A549 (cell line): Measurements from ENCODE around the gene RAB11B. TPM values are rescaled to one million over a fixed set of nuclear protein-coding genes. Genes with fewer than 3 reads are reported as not detected.
A peak's percentile ranks its signal among the peaks of the same experiment; 100 is the strongest.

Experiments used
- ATAC-seq, 2 experiments: fragments of 200-7000 bp in 1 of 2; fragments of >200 bp in 1 of 2; cut with Nextera tagmentation in 1 of 2; cut with Tn5 transposase in 1 of 2; 3 replicates each; pipeline versions ENCODE4 v1.8.0 to v1.9.1; 2018 to 2020; ENCODE audit warnings: mild to moderate bottlenecking in 1 of 2, moderate library complexity in 1 of 2
- CTCF ChIA-PET: fragments of 300-600 bp; sonication (Branson Sonifier 250); formaldehyde crosslinking; extraction: SDS; loops from one replicate; lab custom pipeline; 2021; ENCODE audit warnings: antibody characterized with exemption, inconsistent platforms; lab: Yijun Ruan, JAX
- POLR2A ChIA-PET: fragments of 350-600 bp; formaldehyde crosslinking; extraction: SDS; loops from one replicate; lab custom pipeline; 2021; ENCODE audit warnings: antibody characterized with exemption, inconsistent platforms; lab: Yijun Ruan, JAX
- DNase-seq, 2 experiments: peaks; one replicate each; pipeline versions ENCODE4 v3.0.0 to v3.0.0-alpha.2; 2011 to 2016; ENCODE audit warnings: low read depth in 1 of 2, low spot score in 1 of 2
- FAIRE-seq: peaks from 2 replicates; lab custom pipeline; 2011; peaks lifted over from hg19 to GRCh38; lab: Jason Lieb, UNC
- H3K27ac ChIP-seq, 2 experiments: fragments of >200 bp; sonication (Bioruptor Twin); formaldehyde crosslinking; 3 replicates each; pipeline ENCODE4 v1.5.1; 2016 to 2017
- H3K4me1 ChIP-seq: fragments of >200 bp; sonication (Bioruptor Twin); formaldehyde crosslinking; 3 replicates; pipeline ENCODE4 v1.6.1; 2016
- H3K4me2 ChIP-seq: fragments of >200 bp; sonication (Bioruptor Twin); formaldehyde crosslinking; 3 replicates; pipeline ENCODE4 v1.6.1; 2016
- H3K4me3 ChIP-seq: fragments of >200 bp; sonication (Bioruptor Twin); formaldehyde crosslinking; 3 replicates; pipeline ENCODE4 v1.5.1; 2016
- H3K9me3 ChIP-seq: fragments of >200 bp; sonication (Bioruptor Twin); formaldehyde crosslinking; 3 replicates; pipeline ENCODE4 v1.6.1; 2016
- BHLHE40 ChIP-seq: IDR thresholded peaks from 2 replicates; pipeline ENCODE4 v1.6.1; 2012; ENCODE audit warnings: low read depth, low read length, inconsistent platforms
- CBX2 ChIP-seq: fragments of 200-600 bp; sonication (generic); IDR thresholded peaks from 2 replicates; pipeline ENCODE4 v1.6.1; 2016; ENCODE audit warnings: low read depth, mild to moderate bottlenecking, borderline replicate concordance
- EP300 ChIP-seq, 2 experiments: fragments of >200 bp; sonication (Bioruptor Twin); formaldehyde crosslinking; IDR thresholded peaks; 2 replicates in 1 of 2; 3 replicates in 1 of 2; pipeline ENCODE4 v1.6.1; 2016 to 2017
- ESRRA ChIP-seq: fragments of 150-350 bp; IDR thresholded peaks from 2 replicates; pipeline ENCODE4 v1.6.1; 2014; ENCODE audit warnings: mild to moderate bottlenecking, low read length, borderline replicate concordance
- HOXB5 ChIP-seq: fragments of 250-450 bp; sonication (Bioruptor Pico); IDR thresholded peaks from 2 replicates; pipeline ENCODE4 v1.5.0; 2020; ENCODE audit warnings: mild to moderate bottlenecking, moderate library complexity
- JUN ChIP-seq, 2 experiments: fragments of >200 bp; sonication (Bioruptor Twin); formaldehyde crosslinking; IDR thresholded peaks; 2 replicates in 1 of 2; 3 replicates in 1 of 2; pipeline ENCODE4 v1.6.1; 2016 to 2017
- JUNB ChIP-seq: fragments of >200 bp; sonication (Bioruptor Twin); formaldehyde crosslinking; IDR thresholded peaks from 2 replicates; pipeline ENCODE4 v1.6.1; 2016
- KDM1A ChIP-seq: fragments of 200-600 bp; sonication (generic); IDR thresholded peaks from 2 replicates; pipeline ENCODE4 v1.6.1; 2016; ENCODE audit warnings: low read depth, mild to moderate bottlenecking
- MAFK ChIP-seq: fragments of 450-650 bp; IDR thresholded peaks from 2 replicates; pipeline ENCODE4 v1.6.1; 2014; ENCODE audit not compliant: partially characterized antibody
- NPAS2 ChIP-seq: fragments of 250-450 bp; sonication (Bioruptor Pico); IDR thresholded peaks from 2 replicates; pipeline ENCODE4 v1.8.0; 2022; ENCODE audit warnings: mild to moderate bottlenecking, moderate library complexity, borderline replicate concordance
- PHF8 ChIP-seq: fragments of 200-600 bp; sonication (generic); IDR thresholded peaks from 2 replicates; pipeline ENCODE4 v1.6.1; 2016; ENCODE audit warnings: low read depth, mild to moderate bottlenecking, antibody characterized with exemption, moderate library complexity, borderline replicate concordance
- POLR2AphosphoS2 ChIP-seq: conservative IDR thresholded peaks from 2 replicates; pipeline ENCODE4 v1.6.1; 2012; ENCODE audit warnings: low read length, improper control_type of control experiment, inconsistent platforms
- RNF2 ChIP-seq: fragments of 200-600 bp; sonication (generic); IDR thresholded peaks from 2 replicates; pipeline ENCODE4 v1.6.1; 2016; ENCODE audit warnings: low read depth, mild to moderate bottlenecking, antibody characterized with exemption, moderate library complexity, borderline replicate concordance
- TFCP2L1 ChIP-seq: fragments of 250-450 bp; sonication (Bioruptor Pico); IDR thresholded peaks from 2 replicates; pipeline ENCODE4 v1.5.0; 2021; ENCODE audit warnings: mild to moderate bottlenecking
- TP53 ChIP-seq: fragments of 250-450 bp; sonication (Bioruptor Pico); IDR thresholded peaks from 2 replicates; pipeline ENCODE4 v1.5.0; 2021; ENCODE audit warnings: mild to moderate bottlenecking, moderate library complexity
- ZC3H11A ChIP-seq: fragments of 450-650 bp; IDR thresholded peaks from 2 replicates; pipeline ENCODE4 v1.6.1; 2014; ENCODE audit warnings: antibody characterized with exemption, mild to moderate bottlenecking
- ZSCAN20 ChIP-seq: fragments of 250-450 bp; sonication (Bioruptor Pico); IDR thresholded peaks from 2 replicates; pipeline ENCODE4 v1.8.0; 2022; ENCODE audit warnings: mild to moderate bottlenecking, moderate library complexity
- WGBS: methylation state at CpG from one replicate; pipeline ENCODE4 v1.1.6; 2017; ENCODE audit errors: missing lambda C conversion rate; 5-methylcytosine and 5-hydroxymethylcytosine counted together
- polyA plus RNA-seq, 4 experiments: library from polyadenylated mRNA; depleted of rRNA in 3 of 4; stranded (reverse); fragments of >200 nt; fragmentation: RNase III in 1 of 4; extraction: RNeasy Plus Mini Kit Qiagen cat#74134 plus additional on column Dnase treatment in 1 of 4; gene quantifications; 2 replicates in 3 of 4; 3 replicates in 1 of 4; pipeline ENCODE4 v1.2.3, GENCODE V29; 2011 to 2017
- TF ChIP-seq, protein P1 (sequence below): fragments of >200 bp; sonication (Bioruptor Twin); formaldehyde crosslinking; IDR thresholded peaks from 3 replicates; pipeline ENCODE4 v1.5.1; 2016
- TF ChIP-seq, protein P2 (sequence below): fragments of 250-450 bp; sonication (Bioruptor Pico); IDR thresholded peaks from 2 replicates; pipeline ENCODE4 v1.5.0; 2020; ENCODE audit warnings: low read depth, mild to moderate bottlenecking, moderate library complexity
- TF ChIP-seq, protein P3 (sequence below): IDR thresholded peaks from 2 replicates; pipeline ENCODE4 v1.6.1; 2012

The RAB11B gene
- polyA plus RNA-seq, 2 of the 4 experiments (the other 2 are of a cell fraction) = 22.3 to 93.7 TPM

DNA sequence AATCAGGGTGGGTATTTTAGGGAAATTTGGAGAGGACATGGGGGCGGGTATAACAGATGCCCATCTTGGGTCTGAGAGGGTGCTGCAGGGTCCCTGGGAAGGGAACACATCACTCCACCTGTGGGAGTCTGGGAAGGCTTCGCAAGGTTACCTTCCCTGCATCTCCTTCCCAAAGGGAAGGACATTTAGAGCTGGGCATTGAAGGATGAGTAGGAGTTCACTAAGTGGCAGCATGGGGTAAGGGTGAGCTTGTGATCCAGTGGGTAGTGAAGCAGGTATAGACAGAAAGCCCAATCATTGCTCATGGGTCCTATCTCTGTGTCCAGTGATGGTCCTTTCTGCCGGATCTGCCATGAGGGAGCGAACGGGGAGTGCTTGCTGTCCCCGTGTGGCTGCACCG, 36.1 kb downstream of the RAB11B start:
- FAIRE-seq = no peak
- CTCF ChIA-PET = interaction anchor here (0.9 to 2.2 kb wide), 2 partner anchors 14 to 16 kb away, joined by 5 to 8 read pairs; no protein-coding TSS in a partner anchor
- POLR2A ChIA-PET = no interaction called here

DNA sequence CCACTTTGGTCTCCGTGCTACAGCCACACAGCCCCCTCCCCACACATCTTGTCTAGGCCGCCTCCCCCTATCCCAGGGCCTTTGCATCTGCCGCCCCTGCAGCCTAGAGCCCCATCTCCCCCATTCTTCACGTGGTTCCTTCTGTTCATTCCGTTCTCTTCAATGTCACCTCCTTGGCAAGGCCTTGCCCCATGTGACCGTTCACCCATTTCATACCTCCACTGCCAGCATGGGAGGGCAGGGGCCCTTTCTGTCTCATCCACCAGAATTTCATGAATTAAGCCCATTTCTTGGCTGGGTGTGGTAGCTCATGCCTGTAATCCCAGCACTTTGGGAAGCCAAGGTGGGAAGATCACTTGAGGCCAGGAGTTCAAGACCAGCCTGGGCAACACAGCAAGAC, 38.9 kb downstream of the RAB11B start:
- FAIRE-seq (no peak), ATAC-seq (no peak), DNase-seq (no peak)
- Histone ChIP-seq H3K9me3 (no peaks in the 10 kb centered on the region), H3K4me2 (no peak overlapping the region), H3K4me1 (peaks cover 13% of the 10 kb centered on the region), H3K27ac (no peak overlapping the region), H3K4me3 (no peak overlapping the region)
- TF ChIP-seq RNF2 = no peak
- no peak for TF ChIP-seq BHLHE40
- TF ChIP-seq POLR2AphosphoS2 = no peak
- POLR2A ChIA-PET = no interaction called here
- CTCF ChIA-PET = interaction anchor here (1.0 kb wide), 1 partner anchor 77 kb away, joined by 3 read pairs; no protein-coding TSS in a partner anchor
- 91% methylated on average over 6 of the region's 6 CpGs for WGBS

More for the DNA sequence above, 36.1 kb downstream of the RAB11B start:
- TF ChIP-seq JUN (IDR thresholded peaks at IDR 0.05) (no peak), NPAS2 (CRISPR knock-in tag) (no peak), MAFK (no peak), CBX2 (no peak), EP300 (IDR thresholded peaks at IDR 0.05) (no peak), ESRRA (no peak), RNF2 (no peak), JUNB (no peak), ZSCAN20 (CRISPR knock-in tag) (no peak), HOXB5 (CRISPR knock-in tag) (no peak), PHF8 (no peak), ZC3H11A (no peak), TP53 (no peak)
- TF ChIP-seq, protein P1, sequence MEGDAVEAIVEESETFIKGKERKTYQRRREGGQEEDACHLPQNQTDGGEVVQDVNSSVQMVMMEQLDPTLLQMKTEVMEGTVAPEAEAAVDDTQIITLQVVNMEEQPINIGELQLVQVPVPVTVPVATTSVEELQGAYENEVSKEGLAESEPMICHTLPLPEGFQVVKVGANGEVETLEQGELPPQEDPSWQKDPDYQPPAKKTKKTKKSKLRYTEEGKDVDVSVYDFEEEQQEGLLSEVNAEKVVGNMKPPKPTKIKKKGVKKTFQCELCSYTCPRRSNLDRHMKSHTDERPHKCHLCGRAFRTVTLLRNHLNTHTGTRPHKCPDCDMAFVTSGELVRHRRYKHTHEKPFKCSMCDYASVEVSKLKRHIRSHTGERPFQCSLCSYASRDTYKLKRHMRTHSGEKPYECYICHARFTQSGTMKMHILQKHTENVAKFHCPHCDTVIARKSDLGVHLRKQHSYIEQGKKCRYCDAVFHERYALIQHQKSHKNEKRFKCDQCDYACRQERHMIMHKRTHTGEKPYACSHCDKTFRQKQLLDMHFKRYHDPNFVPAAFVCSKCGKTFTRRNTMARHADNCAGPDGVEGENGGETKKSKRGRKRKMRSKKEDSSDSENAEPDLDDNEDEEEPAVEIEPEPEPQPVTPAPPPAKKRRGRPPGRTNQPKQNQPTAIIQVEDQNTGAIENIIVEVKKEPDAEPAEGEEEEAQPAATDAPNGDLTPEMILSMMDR = no peak
- TF ChIP-seq, protein P2, sequence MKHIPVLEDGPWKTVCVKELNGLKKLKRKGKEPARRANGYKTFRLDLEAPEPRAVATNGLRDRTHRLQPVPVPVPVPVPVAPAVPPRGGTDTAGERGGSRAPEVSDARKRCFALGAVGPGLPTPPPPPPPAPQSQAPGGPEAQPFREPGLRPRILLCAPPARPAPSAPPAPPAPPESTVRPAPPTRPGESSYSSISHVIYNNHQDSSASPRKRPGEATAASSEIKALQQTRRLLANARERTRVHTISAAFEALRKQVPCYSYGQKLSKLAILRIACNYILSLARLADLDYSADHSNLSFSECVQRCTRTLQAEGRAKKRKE (CRISPR knock-in tag) = no peak
- TF ChIP-seq, protein P3, sequence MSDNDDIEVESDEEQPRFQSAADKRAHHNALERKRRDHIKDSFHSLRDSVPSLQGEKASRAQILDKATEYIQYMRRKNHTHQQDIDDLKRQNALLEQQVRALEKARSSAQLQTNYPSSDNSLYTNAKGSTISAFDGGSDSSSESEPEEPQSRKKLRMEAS = no peak
- Histone ChIP-seq H3K9me3 (no peaks in the 10 kb centered on the region), H3K27ac (no peak overlapping the region; a peak in 1 of 6 replicates), H3K4me1 (peaks cover 17% of the 10 kb centered on the region), H3K4me2 (no peak overlapping the region), H3K4me3 (no peak overlapping the region)
- whole genome bisulfite sequencing = 95% methylated on average over 7 of the region's 7 CpGs
- no peak for DNase-seq
- ATAC-seq = no peak

DNA sequence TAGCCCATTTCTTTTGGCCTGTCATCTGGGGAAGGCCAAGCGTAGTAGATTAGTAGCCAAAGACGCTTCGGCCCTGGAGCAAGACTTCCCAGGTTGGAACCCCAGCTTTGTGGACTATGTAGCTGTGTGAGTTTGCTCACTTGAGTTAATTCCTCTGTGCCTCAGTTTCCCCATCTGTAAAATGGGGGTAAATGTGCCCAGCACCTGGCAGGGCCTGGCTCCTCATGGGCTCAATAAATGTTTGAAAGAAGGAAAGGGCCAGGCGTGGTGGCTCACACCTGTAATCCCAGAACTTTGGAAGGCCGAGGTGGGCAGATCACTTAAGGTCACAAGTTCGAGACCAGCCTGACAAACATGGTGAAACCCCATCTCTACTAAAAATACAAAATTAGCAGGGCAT, 39.7 kb downstream of the RAB11B start:
- no peak overlapping the region for H3K4me3 ChIP-seq
- FAIRE-seq = no peak
- TF ChIP-seq KDM1A = peak; percentile 45; the same call in 1 of the 2 replicates
- no peak for TF ChIP-seq TFCP2L1 (CRISPR knock-in tag)
- ChIA-PET POLR2A (interaction anchor here (0.7 kb wide), 1 partner anchor 13 kb away, joined by 10 read pairs; no protein-coding TSS in a partner anchor), CTCF (no interaction called here)
- H3K4me2 ChIP-seq = no peak overlapping the region
- no peak overlapping the region for H3K27ac ChIP-seq
- ATAC-seq = no peak
- DNase-seq = no peak
- WGBS = 93% methylated on average over 6 of the region's 6 CpGs
- H3K9me3 ChIP-seq = no peaks in the 10 kb centered on the region
- H3K4me1 ChIP-seq = peaks cover 11% of the 10 kb centered on the region
